Breast epithelium (tissue), 4 donors: ENCODE measurements around the gene HAPLN3. TPM values are rescaled to one million over a fixed set of nuclear protein-coding genes. Genes with fewer than 3 reads are reported as not detected.

Experiments used
- DNase-seq, 2 donors: peaks; one replicate each; pipeline ENCODE4 v3.0.0-alpha.2; 2019; ENCODE audit warnings: low spot score in 2 of 2
- H3K27ac ChIP-seq, 2 donors: fragments of 200-600 bp; sonication (generic) in 1 of 2; one replicate each; pipeline ENCODE4 v1.5.1; 2016 to 2019; ENCODE audit warnings: mild to moderate bottlenecking in 1 of 2
- H3K27me3 ChIP-seq, 2 donors: fragments of 200-600 bp; sonication (generic) in 1 of 2; one replicate each; pipeline versions ENCODE4 v1.5.1 to v1.6.0; 2017 to 2019; ENCODE audit warnings: control low read depth in 1 of 2, mild to moderate bottlenecking in 1 of 2
- H3K36me3 ChIP-seq: fragments of 200-600 bp; one replicate; pipeline ENCODE4 v1.5.1; 2019
- H3K4me1 ChIP-seq, 2 donors: fragments of 200-600 bp; sonication (generic); one replicate each; pipeline ENCODE4 v1.5.1; 2016 to 2019; ENCODE audit warnings: control low read depth in 1 of 2
- H3K4me3 ChIP-seq, 3 donors: fragments of 200-600 bp; sonication (generic); 1 replicate in 2 of 3; 2 replicates in 1 of 3; pipeline ENCODE4 v1.5.1; 2016 to 2019; ENCODE audit warnings: mild to moderate bottlenecking in 3 of 3, moderate library complexity in 2 of 3
- H3K9me3 ChIP-seq, 2 donors: fragments of 200-600 bp; sonication (generic) in 1 of 2; one replicate each; pipeline ENCODE4 v1.5.1; 2016 to 2019; ENCODE audit warnings: control low read depth in 1 of 2
- POLR2A ChIP-seq: fragments of 450-650 bp; IDR thresholded peaks from one replicate; pipeline ENCODE4 v1.6.1; 2016; ENCODE audit warnings: antibody characterized with exemption, mild to moderate bottlenecking, moderate library complexity
- POLR2AphosphoS5 ChIP-seq, 3 donors: sonication (generic); formaldehyde crosslinking; IDR thresholded peaks; one replicate each; pipeline ENCODE4 v1.6.1; 2017; ENCODE audit warnings: antibody characterized with exemption in 3 of 3
- intact Hi-C: fragments of 100-400 bp; cut with DNase I; formaldehyde crosslinking; loops from one replicate; pipeline ENCODE4 v1.15.1; 2023; ENCODE audit warnings: low total_unique reads
- total RNA-seq, 3 donors: library from RNA; depleted of rRNA; stranded (reverse); fragments of >200 nt; gene quantifications; one replicate each; pipeline ENCODE4 v1.1.0, GENCODE V29; 2016
- TF ChIP-seq, protein P1 (sequence below), 3 donors: fragments of 450-650 bp; IDR thresholded peaks; one replicate each; pipeline ENCODE4 v1.5.1; 2016 to 2017; ENCODE audit warnings: antibody characterized with exemption in 3 of 3, mild to moderate bottlenecking in 3 of 3, moderate library complexity in 3 of 3

Gene HAPLN3
- total RNA-seq, 3 donors from 2014 or later: 3.4 to 24.6 (median 11.1) TPM

DNA sequence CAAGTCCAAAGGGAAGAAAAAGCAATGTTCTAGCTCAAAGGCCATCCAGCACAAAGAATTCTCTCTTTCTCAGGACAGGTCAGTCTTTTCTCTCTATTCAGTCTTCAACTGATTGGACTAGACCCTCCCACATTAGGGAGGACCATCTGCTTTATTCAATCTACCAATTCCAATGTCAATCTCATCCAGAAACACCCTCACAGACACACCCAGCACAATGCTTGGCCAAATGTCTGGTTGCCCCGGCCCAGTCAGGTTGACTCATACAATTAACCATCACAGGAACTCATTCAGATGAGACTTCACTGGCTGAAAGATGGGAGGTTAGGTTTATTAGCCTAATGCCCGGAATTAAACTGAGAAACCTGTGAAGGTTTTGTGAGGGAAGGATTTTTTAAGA, 59.7 kb downstream of the HAPLN3 start:
- H3K4me1 ChIP-seq: no peaks in the 10 kb centered on the region
- intact Hi-C loops: no loop called here
- no peaks in the 10 kb centered on the region for H3K9me3 ChIP-seq
- H3K27ac ChIP-seq: no peak overlapping the region
- H3K27me3 ChIP-seq: no peaks in the 10 kb centered on the region
- no peak overlapping the region for H3K4me3 ChIP-seq
- no peak for TF ChIP-seq POLR2AphosphoS5 (IDR thresholded peaks at IDR 0.05)
- TF ChIP-seq, protein P1, sequence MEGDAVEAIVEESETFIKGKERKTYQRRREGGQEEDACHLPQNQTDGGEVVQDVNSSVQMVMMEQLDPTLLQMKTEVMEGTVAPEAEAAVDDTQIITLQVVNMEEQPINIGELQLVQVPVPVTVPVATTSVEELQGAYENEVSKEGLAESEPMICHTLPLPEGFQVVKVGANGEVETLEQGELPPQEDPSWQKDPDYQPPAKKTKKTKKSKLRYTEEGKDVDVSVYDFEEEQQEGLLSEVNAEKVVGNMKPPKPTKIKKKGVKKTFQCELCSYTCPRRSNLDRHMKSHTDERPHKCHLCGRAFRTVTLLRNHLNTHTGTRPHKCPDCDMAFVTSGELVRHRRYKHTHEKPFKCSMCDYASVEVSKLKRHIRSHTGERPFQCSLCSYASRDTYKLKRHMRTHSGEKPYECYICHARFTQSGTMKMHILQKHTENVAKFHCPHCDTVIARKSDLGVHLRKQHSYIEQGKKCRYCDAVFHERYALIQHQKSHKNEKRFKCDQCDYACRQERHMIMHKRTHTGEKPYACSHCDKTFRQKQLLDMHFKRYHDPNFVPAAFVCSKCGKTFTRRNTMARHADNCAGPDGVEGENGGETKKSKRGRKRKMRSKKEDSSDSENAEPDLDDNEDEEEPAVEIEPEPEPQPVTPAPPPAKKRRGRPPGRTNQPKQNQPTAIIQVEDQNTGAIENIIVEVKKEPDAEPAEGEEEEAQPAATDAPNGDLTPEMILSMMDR (IDR thresholded peaks at IDR 0.05): no peak
- TF ChIP-seq POLR2A: no peak
- no peak for DNase-seq
- H3K36me3 ChIP-seq: no peaks in the 10 kb centered on the region

DNA sequence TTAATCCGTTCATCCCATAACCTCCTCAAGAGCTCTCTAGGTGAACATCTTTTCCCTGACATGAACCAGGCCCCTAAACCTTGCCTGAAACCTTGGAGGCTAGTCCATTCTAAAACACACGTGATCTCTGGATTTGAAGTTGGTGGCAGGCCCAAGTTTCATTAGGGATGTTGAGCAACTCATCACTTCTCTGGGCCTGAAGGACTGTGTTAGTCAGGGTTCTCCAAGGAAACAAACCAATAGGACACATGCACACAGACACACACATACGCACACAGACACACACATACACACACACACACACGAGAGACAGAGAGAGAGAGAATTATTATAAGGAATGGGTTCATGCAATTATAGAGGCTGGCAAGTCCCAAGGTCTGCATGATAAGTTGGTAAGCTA, 60.2 kb downstream of the HAPLN3 start:
- TF ChIP-seq, protein P1 (IDR thresholded peaks at IDR 0.05): no peak
- TF ChIP-seq POLR2A: no peak
- TF ChIP-seq POLR2AphosphoS5 (IDR thresholded peaks at IDR 0.05): no peak
- Histone ChIP-seq H3K4me3 (no peak overlapping the region), H3K4me1 (no peaks in the 10 kb centered on the region), H3K9me3 (no peaks in the 10 kb centered on the region), H3K27me3 (no peaks in the 10 kb centered on the region), H3K36me3 (no peaks in the 10 kb centered on the region), H3K27ac (no peak overlapping the region)
- intact Hi-C loops: no loop called here
- DNase-seq: no peak

DNA sequence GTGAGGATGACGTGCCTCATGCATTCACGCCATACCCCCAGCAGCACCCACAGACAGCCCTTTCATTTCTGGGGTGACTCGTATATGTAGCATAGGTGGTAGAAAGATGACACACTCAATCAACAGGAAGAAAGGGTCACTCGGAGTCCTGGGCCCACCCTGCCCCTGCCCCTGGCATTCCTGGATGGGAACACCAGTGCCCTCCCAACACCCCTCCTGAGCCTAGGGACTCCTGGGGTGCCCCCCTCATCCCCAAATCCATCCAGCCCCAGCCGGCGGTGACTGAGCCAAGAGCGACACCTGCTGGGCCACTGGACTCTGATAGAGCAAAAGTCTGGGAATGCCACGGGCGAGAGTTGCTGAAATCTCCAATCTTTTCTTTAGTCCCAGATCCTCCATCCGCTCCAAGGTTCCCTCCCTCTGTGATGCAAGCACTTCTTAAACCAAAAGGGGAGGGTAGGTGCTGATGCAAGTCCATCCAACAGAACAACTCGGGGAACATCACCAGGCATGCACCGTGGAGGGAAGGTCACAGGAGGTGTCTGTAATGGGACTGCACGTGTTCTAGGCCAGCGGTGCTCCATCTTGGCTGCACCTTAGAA, 61.0 kb downstream of the HAPLN3 start:
- intact Hi-C loops: no loop called here

DNA sequence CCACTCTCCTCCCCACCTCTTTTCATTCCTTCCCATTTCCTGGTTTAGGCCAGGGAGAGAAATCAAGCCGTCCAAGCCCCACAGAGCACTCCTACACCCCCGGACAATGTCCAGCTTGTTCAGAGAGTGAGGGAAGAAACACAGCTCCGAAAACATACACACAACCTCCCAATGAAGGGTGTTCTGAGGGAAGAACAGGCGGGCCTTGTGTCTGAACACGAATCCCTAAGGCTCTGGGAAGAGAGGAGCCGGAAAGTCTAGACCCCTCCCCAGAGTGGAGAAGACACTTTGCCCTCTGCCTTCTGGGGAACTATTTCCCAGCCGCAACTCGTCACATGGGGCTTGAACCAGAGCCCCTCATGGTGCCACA, 61.6 kb downstream of the HAPLN3 start:
- no peaks in the 10 kb centered on the region for H3K4me1 ChIP-seq
- no peaks in the 10 kb centered on the region for H3K9me3 ChIP-seq
- DNase-seq: no peak
- H3K27ac ChIP-seq: no peak overlapping the region
- TF ChIP-seq, protein P1 (IDR thresholded peaks at IDR 0.05): no peak
- TF ChIP-seq POLR2AphosphoS5 (IDR thresholded peaks at IDR 0.05) (no peak), POLR2A (no peak)
- H3K27me3 ChIP-seq: no peaks in the 10 kb centered on the region
- H3K4me3 ChIP-seq: no peak overlapping the region
- H3K36me3 ChIP-seq: no peaks in the 10 kb centered on the region
- intact Hi-C loops: no loop called here

More for the DNA sequence above, 61.0 kb downstream of the HAPLN3 start:
- H3K4me3 ChIP-seq: no peak overlapping the region
- TF ChIP-seq POLR2AphosphoS5 (IDR thresholded peaks at IDR 0.05): no peak
- TF ChIP-seq, protein P1 (IDR thresholded peaks at IDR 0.05): peak in 1 of 3 donors; percentile 30
- no peak overlapping the region for H3K27ac ChIP-seq
- H3K9me3 ChIP-seq: no peaks in the 10 kb centered on the region
- H3K4me1 ChIP-seq: no peaks in the 10 kb centered on the region
- no peaks in the 10 kb centered on the region for H3K36me3 ChIP-seq
- DNase-seq: no peak
- H3K27me3 ChIP-seq: no peaks in the 10 kb centered on the region

DNA sequence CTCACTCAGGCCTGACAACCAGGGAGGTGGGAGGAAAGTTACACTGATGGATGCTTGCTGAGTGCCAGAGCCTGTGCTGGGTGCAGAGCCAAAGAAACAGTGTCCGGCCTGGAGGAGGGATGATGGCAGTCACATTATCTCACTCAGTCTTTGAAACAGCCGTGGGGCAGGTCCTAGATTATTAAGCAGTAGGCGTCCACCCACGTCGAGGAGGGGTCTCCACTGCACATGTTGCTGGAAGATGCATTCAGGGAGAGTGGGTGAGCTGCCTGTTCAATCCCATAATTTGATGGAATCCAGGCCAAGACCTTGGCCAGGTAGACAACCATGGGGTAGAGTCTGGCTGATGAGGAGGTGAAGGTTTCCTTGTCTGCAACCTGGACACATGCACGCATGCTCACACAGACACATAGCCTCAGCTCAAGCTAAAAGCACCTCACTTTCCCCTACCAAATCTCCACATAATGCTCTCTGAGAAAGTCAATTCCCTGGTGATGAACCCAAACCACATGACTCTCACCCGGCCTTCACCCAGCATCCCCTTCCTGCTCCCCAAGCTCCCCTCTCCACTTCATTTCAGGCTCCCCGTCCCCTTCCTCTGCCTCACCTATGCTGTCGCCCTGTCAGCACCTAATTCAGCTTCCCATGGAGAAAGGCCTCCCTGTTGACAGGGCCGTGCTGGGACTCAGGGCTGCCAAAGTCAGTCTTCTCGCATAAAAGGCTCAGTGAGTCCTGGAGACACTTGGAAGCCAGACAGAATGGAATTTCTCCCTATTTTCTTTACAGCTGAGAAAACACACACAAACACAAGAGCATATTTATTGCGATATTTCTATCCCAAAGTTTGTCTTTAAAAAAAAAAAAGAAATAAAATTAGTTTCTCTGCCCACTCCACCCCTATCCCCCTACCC, 62.3 kb downstream of the HAPLN3 start:
- Histone ChIP-seq H3K27ac (no peak overlapping the region), H3K4me1 (no peaks in the 10 kb centered on the region), H3K36me3 (no peaks in the 10 kb centered on the region), H3K9me3 (no peaks in the 10 kb centered on the region), H3K27me3 (no peaks in the 10 kb centered on the region), H3K4me3 (no peak overlapping the region)
- no peak for DNase-seq
- intact Hi-C loops: no loop called here
- TF ChIP-seq POLR2A: no peak
- TF ChIP-seq, protein P1 (IDR thresholded peaks at IDR 0.05): no peak
- no peak for TF ChIP-seq POLR2AphosphoS5 (IDR thresholded peaks at IDR 0.05)
